Left lung (tissue), 10 donors: Measurements from ENCODE around the gene MARS2. TPM values are rescaled to one million over a fixed set of nuclear protein-coding genes. Genes with fewer than 3 reads are reported as not detected.
A peak's percentile ranks its signal among the peaks of the same experiment; 100 is the strongest.
"Not testable (repeated sequence)": the region's sequence is repeated elsewhere in the genome, so short reads cannot be mapped to it uniquely, and the experiment has no call there.

Source experiments
- ATAC-seq: fragments of 200-7000 bp; cut with Tn5 transposase; one replicate; pipeline ENCODE4 v1.9.1; 2020; ENCODE audit warnings: moderate library complexity
- DNase-seq, 4 donors: peaks; one replicate each; pipeline ENCODE4 v3.0.0-alpha.2; 2013 to 2020
- H3K27ac ChIP-seq, 2 donors: fragments of 200-600 bp; sonication (generic) in 1 of 2; one replicate each; pipeline versions ENCODE4 v1.5.0 to v1.8.0; 2020 to 2021
- H3K27me3 ChIP-seq, 2 donors: fragments of 200-600 bp; sonication (generic) in 1 of 2; one replicate each; pipeline versions ENCODE4 v1.5.0 to v1.8.0; 2020 to 2021
- H3K36me3 ChIP-seq, 2 donors: fragments of 200-600 bp; sonication (generic) in 1 of 2; one replicate each; pipeline versions ENCODE4 v1.5.0 to v1.8.0; 2020 to 2021
- H3K4me1 ChIP-seq, 2 donors: fragments of 200-600 bp; one replicate each; pipeline ENCODE4 v1.8.0; 2021
- H3K4me3 ChIP-seq, 2 donors: fragments of 200-600 bp; sonication (generic) in 1 of 2; one replicate each; pipeline versions ENCODE4 v1.5.0 to v1.8.0; 2020 to 2021; ENCODE audit warnings: mild to moderate bottlenecking in 1 of 2
- H3K9me3 ChIP-seq, 2 donors: fragments of 200-600 bp; sonication (generic) in 1 of 2; one replicate each; pipeline versions ENCODE4 v1.5.0 to v1.8.0; 2020 to 2021
- CTCF ChIP-seq, 2 donors: fragments of 200-600 bp; sonication (generic) in 1 of 2; IDR thresholded peaks; one replicate each; pipeline versions ENCODE4 v1.5.0 to v1.8.0; 2021; ENCODE audit warnings: antibody characterized with exemption in 2 of 2
- intact Hi-C, 2 donors: fragments of 100-400 bp; cut with DNase I; formaldehyde crosslinking; loops; one replicate each; pipeline versions ENCODE4 v1.11.2 to v1.14.2; 2022
- polyA plus RNA-seq, 6 donors: library from polyadenylated mRNA; unstranded; fragments of 120-200 nt; gene quantifications; one replicate each; pipeline ENCODE4 v1.2.1, GENCODE V29; 2013; ENCODE audit not compliant: insufficient read length in 6 of 6
- total RNA-seq, 2 donors: library from RNA; stranded (reverse); fragmentation: NEBNext Ultra II Directional; extraction: Animal tissue kit (Norgen Biotek cat#: 25700); gene quantifications; one replicate each; pipeline ENCODE4 v1.2.1, GENCODE V29; 2021
- donor health status: DM: no; HTN: yes; CAD: no.
- donor health status: DM: no; HTN: no; CAD: no.

Gene MARS2
- total and polyA plus RNA-seq, 8 donors, result 3.5 to 7.8 (median 5.3) TPM

GRCh38 chr2:197705912-197706838 is 1.0 kb downstream of the MARS2 start:
- DNase-seq (peak in 2 of 4 donors; percentile 1 to 17), ATAC-seq (peak; percentile 8)
- no peaks in the 10 kb centered on the region for H3K27me3 ChIP-seq
- no peaks in the 10 kb centered on the region for H3K36me3 ChIP-seq
- no peak for TF ChIP-seq CTCF (IDR thresholded peaks at IDR 0.05)
- peak overlapping the region; percentile 46 to 87 for H3K27ac ChIP-seq
- no peaks in the 10 kb centered on the region for H3K9me3 ChIP-seq
- peak overlapping the region; percentile 86 to 97 for H3K4me3 ChIP-seq
- intact Hi-C loops, result no loop called here
- peaks cover 25 to 42% of the 10 kb centered on the region in 2 donors for H3K4me1 ChIP-seq

- H3K27ac ChIP-seq, result no peak overlapping the region
These were observed 1.7 kb downstream of the MARS2 start for GRCh38 chr2:197706839-197707207.

GRCh38 chr2:197707316-197708213 is 2.4 kb downstream of the MARS2 start:
- intact Hi-C loops, result no loop called here
- peaks cover 25 to 42% of the 10 kb centered on the region in 2 donors for H3K4me1 ChIP-seq
- H3K36me3 ChIP-seq, result no peaks in the 10 kb centered on the region
- peak in 2 of 4 donors; percentile 22 to 43 for DNase-seq
- peak in 1 of 2 donors; percentile 59 for TF ChIP-seq CTCF (IDR thresholded peaks at IDR 0.05)
- no peaks in the 10 kb centered on the region for H3K27me3 ChIP-seq
- H3K27ac ChIP-seq, result no peak overlapping the region
- H3K9me3 ChIP-seq, result no peaks in the 10 kb centered on the region
- peak overlapping the region in 1 of 2 donors; percentile 86 for H3K4me3 ChIP-seq
- peak; percentile 32 for ATAC-seq

More at GRCh38 chr2:197706839-197707207, 1.7 kb downstream of the MARS2 start:
- no peak for TF ChIP-seq CTCF (IDR thresholded peaks at IDR 0.05)
- Histone ChIP-seq H3K27me3 (no peaks in the 10 kb centered on the region), H3K4me3 (peak overlapping the region; percentile 86 to 97), H3K36me3 (no peaks in the 10 kb centered on the region), H3K4me1 (peaks cover 25 to 42% of the 10 kb centered on the region in 2 donors), H3K9me3 (no peaks in the 10 kb centered on the region)
- no peak for ATAC-seq
- no peak for DNase-seq
- intact Hi-C loops, result no loop called here

GRCh38 chr2:197708331-197708730 is 3.2 kb downstream of the MARS2 start:
- Histone ChIP-seq H3K4me1 (peaks cover 25 to 42% of the 10 kb centered on the region in 2 donors), H3K36me3 (no peaks in the 10 kb centered on the region), H3K9me3 (no peaks in the 10 kb centered on the region), H3K27me3 (no peaks in the 10 kb centered on the region), H3K4me3 (peak overlapping the region in 1 of 2 donors; percentile 86), H3K27ac (no peak overlapping the region)
- intact Hi-C loops, result no loop called here
- DNase-seq (no peak), ATAC-seq (no peak)
- TF ChIP-seq CTCF (IDR thresholded peaks at IDR 0.05), result no peak

GRCh38 chr2:197709140-197709539 is 4.0 kb downstream of the MARS2 start:
- intact Hi-C loops, H3K4me3 ChIP-seq, ATAC-seq, H3K27ac ChIP-seq, H3K36me3 ChIP-seq, H3K27me3 ChIP-seq, DNase-seq, H3K9me3 ChIP-seq: not testable (repeated sequence)
- peaks cover 25 to 42% of the 10 kb centered on the region in 2 donors for H3K4me1 ChIP-seq
